Activated naive CD8-positive, alpha-beta T cell treated with anti-CD3 and anti-CD28 coated beads for 36 hours (primary cell): ENCODE data around the gene HSPG2. TPM values are rescaled to one million over a fixed set of nuclear protein-coding genes. Genes with fewer than 3 reads are reported as not detected.
A peak's percentile ranks its signal among the peaks of the same experiment; 100 is the strongest.
"Not testable (repeated sequence)": the region's sequence is repeated elsewhere in the genome, so short reads cannot be mapped to it uniquely, and the experiment has no call there.

Source experiments
- DNase-seq: peaks from one replicate; pipeline ENCODE4 v3.0.0; 2021
- H3K27ac Mint-ChIP-seq: one replicate; pipeline ENCODE4 v1.8.0; 2022; ENCODE audit warnings: mild to moderate bottlenecking, moderate library complexity, mixed read lengths
- H3K27me3 Mint-ChIP-seq: one replicate; pipeline ENCODE4 v1.8.0; 2022; ENCODE audit warnings: mild to moderate bottlenecking, mixed read lengths
- H3K36me3 Mint-ChIP-seq: one replicate; pipeline ENCODE4 v1.8.0; 2021; ENCODE audit warnings: mild to moderate bottlenecking, mixed read lengths
- H3K4me1 Mint-ChIP-seq: one replicate; pipeline ENCODE4 v1.8.0; 2021; ENCODE audit warnings: mixed read lengths
- H3K4me3 Mint-ChIP-seq: one replicate; pipeline ENCODE4 v1.8.0; 2022; ENCODE audit warnings: mild to moderate bottlenecking, moderate library complexity, mixed read lengths
- H3K9me3 Mint-ChIP-seq: one replicate; pipeline ENCODE4 v1.8.0; 2022; ENCODE audit warnings: mixed read lengths
- total RNA-seq, 2 experiments: library from RNA; stranded (reverse); gene quantifications; one replicate each; pipeline ENCODE4 v1.2.3, GENCODE V29; 2021

The HSPG2 gene
- total RNA-seq, 2 experiments from 2014 or later, result 11.0 to 11.6 TPM

DNA sequence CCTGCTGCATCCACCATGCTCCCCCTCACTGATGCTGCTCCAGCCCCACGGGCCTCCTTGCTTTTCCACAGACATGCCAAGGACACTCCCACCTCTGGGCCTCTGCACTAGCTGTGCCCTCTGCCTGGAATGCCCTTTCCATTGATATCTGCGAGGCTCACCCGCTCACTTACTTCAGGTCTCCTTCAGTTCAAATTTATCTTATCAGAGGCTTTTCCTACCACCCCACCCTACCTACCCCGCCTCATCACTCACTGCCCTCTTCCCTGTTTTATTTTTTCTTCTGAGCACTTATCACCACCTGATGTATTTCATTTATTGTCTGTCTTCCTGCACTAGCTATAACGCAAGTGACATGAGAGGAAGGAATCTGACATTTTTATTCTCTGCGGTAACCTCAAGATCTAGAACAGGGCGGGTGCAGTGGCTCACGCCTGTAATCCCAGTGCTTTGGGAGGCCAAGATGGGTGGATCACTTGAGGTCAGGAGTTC is 7.0 kb downstream of the HSPG2 start:
- Mint-ChIP-seq H3K27ac (no peak overlapping the region), H3K4me1 (peaks cover 5% of the 10 kb centered on the region), H3K27me3 (no peaks in the 10 kb centered on the region), H3K4me3 (no peak overlapping the region), H3K9me3 (no peaks in the 10 kb centered on the region), H3K36me3 (no peaks in the 10 kb centered on the region)
- DNase-seq, result no peak

DNA sequence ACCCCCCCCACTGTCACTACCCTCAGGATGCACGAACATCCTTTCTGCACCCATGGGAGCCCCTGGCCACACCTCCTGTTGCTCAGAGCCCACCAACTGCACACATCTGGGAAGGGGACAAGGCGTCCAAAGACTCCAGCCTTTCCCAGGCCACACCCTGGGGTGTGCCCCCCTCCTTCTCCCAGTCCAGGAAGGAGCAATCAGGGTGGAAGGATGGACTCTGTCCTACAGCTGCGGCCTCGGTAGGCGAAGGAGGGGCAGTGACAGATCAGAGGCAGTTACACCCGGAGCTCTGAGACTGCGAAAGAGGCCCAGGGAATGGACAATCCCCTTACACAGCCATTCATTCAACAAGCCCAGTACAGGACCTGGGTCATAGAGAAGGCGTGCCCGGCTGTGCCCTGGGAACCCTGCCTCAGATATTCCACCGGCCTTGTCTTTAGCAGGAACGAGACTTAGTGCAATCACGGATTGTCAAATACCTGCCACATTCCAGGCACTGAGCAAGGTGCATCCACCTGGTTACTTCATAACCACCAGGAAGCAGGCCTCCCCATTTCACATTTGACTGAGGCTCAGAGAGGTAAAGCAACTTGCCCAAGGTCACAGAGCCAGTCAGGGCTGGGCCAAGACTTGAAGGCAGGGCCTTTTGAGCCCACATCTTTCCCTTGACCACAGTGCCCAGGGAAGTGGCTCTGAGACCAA is 9.4 kb downstream of the HSPG2 start:
- Mint-ChIP-seq H3K9me3 (no peaks in the 10 kb centered on the region), H3K27me3 (no peaks in the 10 kb centered on the region), H3K4me3 (no peak overlapping the region), H3K36me3 (no peaks in the 10 kb centered on the region), H3K27ac (no peak overlapping the region), H3K4me1 (no peaks in the 10 kb centered on the region)
- DNase-seq, result no peak

DNA sequence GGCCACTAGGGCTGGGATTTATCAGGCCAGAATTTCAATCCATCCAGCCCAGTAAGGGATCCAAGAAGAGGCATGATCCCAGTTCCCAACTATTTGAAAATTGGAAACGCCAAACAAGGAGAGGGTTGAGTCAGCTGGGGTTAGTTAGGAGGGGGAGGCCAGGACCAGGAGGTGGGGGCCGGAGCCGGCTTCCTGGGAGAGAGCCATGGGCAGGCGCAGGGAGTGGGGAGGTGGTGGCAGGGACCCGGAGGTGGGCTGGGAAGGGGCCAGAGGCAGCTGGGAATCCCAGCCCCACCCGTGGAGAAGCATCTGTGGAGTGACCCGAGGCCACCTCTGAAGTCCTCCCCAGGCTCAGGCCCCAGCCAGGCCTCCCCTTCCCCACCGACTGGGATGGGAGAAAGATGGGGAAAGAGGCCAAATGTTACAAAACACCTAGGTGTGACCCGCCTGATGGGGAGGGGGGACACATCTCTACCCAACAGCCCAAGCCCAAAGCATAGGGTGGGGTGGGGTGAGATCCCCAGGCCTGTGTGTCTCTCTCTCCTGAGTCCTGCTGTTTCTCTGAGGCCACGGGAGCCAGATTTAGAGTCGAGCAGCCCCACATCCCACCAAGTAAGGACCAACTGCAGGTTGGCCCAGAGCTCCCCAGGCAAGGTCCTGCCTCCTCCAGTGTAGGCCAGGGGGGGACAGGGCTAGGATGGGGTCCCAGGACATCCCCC is 10.1 kb downstream of the HSPG2 start:
- no peaks in the 10 kb centered on the region for H3K36me3 Mint-ChIP-seq

DNA sequence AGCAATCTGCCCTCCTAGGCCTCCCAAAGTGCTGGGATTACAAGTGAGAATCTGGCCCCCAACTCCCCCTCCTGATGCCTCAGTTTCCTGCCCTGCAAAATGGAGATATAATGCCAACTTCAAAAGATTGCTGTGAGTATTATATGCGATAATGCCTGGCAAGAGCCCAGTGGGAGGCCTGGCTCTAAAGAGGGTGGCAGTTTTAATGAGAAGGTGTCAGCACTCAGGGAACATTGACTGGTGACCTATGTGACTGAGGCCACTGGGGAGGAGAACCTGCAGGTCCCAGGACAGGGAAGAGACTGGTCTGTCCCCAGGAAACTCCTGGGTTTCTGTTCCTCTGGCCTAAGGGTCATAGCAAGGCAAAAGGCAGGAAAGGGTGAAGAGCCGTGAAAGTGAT is 11.0 kb downstream of the HSPG2 start:
- H3K36me3 Mint-ChIP-seq, result no peaks in the 10 kb centered on the region
- H3K4me1 Mint-ChIP-seq, result no peaks in the 10 kb centered on the region
- no peaks in the 10 kb centered on the region for H3K9me3 Mint-ChIP-seq
- H3K4me3 Mint-ChIP-seq, result no peak overlapping the region
- H3K27ac Mint-ChIP-seq, result no peak overlapping the region
- DNase-seq, result no peak
- no peaks in the 10 kb centered on the region for H3K27me3 Mint-ChIP-seq

More for the DNA sequence above, 10.1 kb downstream of the HSPG2 start:
- Mint-ChIP-seq H3K4me3 (no peak overlapping the region), H3K27me3 (no peaks in the 10 kb centered on the region), H3K27ac (no peak overlapping the region), H3K9me3 (no peaks in the 10 kb centered on the region), H3K4me1 (no peaks in the 10 kb centered on the region)
- DNase-seq, result no peak

DNA sequence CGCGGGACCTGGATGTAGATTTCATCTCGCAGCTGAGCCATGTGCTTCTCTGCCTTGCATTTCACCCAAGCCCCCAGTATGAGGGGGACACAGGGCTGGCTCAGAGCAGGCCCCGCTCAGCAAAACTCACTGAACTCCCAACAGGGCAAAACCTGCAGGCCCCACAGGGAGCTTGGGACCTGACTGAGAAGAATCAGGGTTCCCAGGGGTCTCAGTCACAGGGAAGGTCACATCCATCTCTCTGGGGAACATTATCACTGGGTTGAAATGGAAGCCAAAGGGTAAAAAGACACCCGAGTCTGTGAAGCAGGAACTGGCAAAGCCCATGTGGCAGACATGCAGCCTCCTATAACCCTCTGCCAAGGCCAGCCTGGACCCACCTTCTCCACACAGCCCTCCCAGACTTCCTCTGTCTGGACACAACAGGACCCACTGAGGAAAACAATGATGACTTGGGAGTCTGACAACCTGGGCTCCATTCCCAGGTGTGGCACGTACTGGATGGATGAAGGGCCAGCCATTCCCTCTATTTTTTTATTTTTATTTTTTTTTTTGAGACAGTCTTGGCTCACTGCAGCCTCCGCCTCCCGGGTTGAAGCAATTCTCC is 11.7 kb downstream of the HSPG2 start:
- H3K27ac Mint-ChIP-seq, result no peak overlapping the region
- DNase-seq, result no peak
- no peaks in the 10 kb centered on the region for H3K36me3 Mint-ChIP-seq
- no peaks in the 10 kb centered on the region for H3K4me1 Mint-ChIP-seq
- no peaks in the 10 kb centered on the region for H3K27me3 Mint-ChIP-seq
- no peak overlapping the region for H3K4me3 Mint-ChIP-seq
- H3K9me3 Mint-ChIP-seq, result no peaks in the 10 kb centered on the region

DNA sequence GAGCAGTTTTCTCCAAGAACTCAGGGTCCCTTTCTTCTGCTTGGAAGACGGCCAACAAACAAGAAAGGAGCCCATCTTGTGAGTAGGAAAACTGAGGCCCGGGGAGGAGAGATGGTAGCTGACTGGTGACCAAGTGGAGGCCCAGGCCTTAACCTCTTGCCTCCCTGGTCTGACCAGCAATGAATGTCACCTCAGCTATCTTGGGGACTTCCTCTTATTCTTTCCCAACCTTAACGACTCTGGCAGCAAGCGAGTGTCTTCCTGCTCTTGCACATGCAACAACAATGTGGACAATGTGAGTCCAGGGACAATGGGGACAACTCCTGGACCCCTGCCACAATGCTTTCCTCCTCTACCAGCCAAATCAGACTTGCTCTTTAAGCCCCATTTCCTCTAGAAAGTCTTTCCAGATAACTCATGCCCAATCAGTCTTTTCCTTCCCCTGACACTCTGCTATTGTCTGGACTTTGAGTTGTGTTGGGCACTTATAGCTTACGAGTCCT is 12.6 kb downstream of the HSPG2 start:
- H3K9me3 Mint-ChIP-seq, result no peaks in the 10 kb centered on the region
- no peak overlapping the region for H3K27ac Mint-ChIP-seq
- H3K36me3 Mint-ChIP-seq, result no peaks in the 10 kb centered on the region
- no peak for DNase-seq
- no peak overlapping the region for H3K4me3 Mint-ChIP-seq
- no peaks in the 10 kb centered on the region for H3K27me3 Mint-ChIP-seq
- no peaks in the 10 kb centered on the region for H3K4me1 Mint-ChIP-seq

DNA sequence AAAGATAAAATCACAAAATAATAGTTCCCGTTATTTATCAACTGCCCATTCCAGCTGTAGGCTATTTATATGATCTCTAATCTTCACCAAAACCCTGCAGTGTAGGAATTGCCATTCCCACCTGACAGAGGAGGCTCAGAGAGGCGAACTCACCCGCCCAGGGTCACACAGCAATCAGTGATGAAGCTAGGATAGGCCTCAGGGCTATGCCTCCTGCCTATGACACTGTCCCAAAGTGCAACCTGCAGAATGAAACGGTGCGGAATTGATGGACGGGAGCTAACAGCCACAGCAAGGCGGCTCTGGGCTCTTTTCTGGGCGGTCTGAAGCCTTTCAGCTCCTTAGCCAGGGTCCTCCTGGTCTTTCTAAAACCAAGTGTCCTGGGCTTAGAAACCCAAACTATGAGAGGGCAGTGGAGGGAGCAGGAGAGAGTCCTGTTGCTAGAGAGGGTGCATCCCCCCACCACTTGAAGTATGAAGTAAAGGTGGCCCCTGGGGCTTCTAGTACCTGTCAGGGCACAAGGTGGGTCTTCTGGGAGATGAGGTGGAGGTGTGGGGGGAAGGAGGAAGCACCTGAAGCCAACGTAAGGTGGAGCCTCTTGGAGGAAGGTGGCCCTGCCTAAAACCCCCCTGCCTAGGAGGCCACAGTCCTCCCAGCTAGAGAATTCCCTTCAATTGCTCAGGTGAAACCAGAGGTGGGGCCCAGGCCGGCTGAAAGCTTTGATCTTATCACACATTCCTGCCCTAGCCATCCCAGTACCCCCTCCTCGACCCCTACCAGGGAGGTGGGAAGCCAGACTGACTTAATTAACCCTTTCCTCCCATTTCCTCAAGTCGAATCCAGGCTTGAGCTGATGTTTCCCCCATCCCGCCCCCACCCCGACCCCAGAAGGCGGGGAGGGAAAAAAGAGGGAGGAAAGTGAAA is 14.8 kb downstream of the HSPG2 start:
- H3K27ac Mint-ChIP-seq, result no peak overlapping the region
- H3K9me3 Mint-ChIP-seq, result no peaks in the 10 kb centered on the region
- no peaks in the 10 kb centered on the region for H3K4me1 Mint-ChIP-seq
- H3K36me3 Mint-ChIP-seq, result no peaks in the 10 kb centered on the region
- no peak overlapping the region for H3K4me3 Mint-ChIP-seq
- DNase-seq, result no peak
- no peaks in the 10 kb centered on the region for H3K27me3 Mint-ChIP-seq

DNA sequence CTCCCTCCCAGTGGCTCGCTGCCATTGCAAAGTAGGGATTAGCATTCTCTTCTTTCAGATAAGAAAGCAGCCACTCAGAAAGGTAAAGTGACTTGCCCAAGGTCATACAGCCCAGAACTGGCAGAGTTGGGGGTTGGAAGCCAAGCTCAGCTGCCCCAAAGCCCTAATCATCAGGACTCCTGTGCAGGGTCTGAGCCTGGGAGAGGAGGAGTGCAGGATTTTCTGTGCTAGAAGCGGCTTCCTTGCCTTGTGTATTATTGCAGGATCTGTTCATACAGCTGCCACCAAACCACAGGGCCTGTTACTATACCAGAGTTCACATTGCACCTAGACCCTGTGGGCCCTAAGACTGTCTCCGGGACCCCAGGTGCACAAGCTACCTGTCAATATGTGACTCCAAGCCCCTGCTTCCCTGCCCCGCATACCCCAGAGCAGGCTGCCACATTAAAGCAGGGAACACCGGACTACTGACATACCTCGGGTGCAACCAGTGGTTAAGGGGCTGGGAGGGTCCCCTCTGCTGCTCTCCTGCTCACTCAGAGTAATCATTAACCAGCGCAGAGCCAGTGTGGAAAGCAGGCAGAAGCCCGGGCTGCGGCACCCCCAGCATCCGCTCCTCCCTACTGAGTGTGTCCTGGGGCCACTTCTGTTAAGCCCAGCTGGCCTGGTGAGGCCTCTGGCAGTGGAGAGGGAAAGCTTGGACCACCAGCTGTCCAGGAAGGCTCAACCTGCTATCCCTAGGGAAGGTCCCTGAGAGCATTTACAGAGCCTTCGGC is 15.8 kb downstream of the HSPG2 start:
- H3K36me3 Mint-ChIP-seq, result no peaks in the 10 kb centered on the region
- H3K4me3 Mint-ChIP-seq, result no peak overlapping the region
- no peak overlapping the region for H3K27ac Mint-ChIP-seq
- H3K9me3 Mint-ChIP-seq, result no peaks in the 10 kb centered on the region
- no peaks in the 10 kb centered on the region for H3K27me3 Mint-ChIP-seq
- no peak for DNase-seq
- no peaks in the 10 kb centered on the region for H3K4me1 Mint-ChIP-seq

DNA sequence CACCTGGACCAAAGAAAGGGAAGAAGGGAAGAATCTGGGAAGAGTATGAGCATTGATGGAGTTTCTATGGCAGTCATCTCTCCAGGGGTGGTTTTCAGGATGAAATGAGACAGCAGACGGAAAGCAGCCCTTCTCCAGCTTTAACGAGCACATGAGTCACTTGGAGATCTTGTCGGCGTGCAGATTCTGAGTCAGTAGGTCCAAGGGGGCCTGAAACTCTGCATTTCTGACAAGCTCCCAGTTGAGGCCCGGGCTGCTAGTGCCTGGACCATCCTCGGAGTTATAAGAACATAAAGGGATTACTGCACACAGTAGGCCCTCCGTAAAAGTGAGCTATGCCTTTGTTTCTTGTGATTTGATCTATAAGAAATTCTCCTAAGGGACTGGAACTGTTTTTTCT is 17.6 kb downstream of the HSPG2 start:
- Mint-ChIP-seq H3K27ac (no peak overlapping the region), H3K4me1 (no peaks in the 10 kb centered on the region), H3K4me3 (no peak overlapping the region), H3K36me3 (no peaks in the 10 kb centered on the region), H3K27me3 (no peaks in the 10 kb centered on the region), H3K9me3 (no peaks in the 10 kb centered on the region)
- DNase-seq, result no peak

DNA sequence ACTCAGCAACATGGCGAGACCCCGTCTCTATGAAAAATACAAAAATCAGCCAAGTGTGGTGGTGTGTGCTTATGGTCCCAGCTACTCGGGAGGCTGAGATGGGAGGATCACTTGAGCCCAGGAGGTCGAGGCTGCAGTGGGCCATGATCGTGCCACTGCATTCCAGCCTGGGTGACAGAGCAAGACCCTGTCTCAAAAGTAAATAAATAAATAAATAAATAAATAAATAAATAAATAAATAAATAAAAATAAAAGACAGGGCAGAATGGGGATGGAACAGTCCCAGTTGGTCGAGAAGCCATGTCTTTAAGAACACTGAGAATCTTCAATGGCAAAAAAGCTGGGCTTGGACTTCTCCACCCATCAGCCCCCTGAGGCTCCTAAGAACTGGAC is 19.9 kb downstream of the HSPG2 start:
- H3K36me3 Mint-ChIP-seq, H3K4me3 Mint-ChIP-seq, H3K27ac Mint-ChIP-seq: not testable (repeated sequence)

DNA sequence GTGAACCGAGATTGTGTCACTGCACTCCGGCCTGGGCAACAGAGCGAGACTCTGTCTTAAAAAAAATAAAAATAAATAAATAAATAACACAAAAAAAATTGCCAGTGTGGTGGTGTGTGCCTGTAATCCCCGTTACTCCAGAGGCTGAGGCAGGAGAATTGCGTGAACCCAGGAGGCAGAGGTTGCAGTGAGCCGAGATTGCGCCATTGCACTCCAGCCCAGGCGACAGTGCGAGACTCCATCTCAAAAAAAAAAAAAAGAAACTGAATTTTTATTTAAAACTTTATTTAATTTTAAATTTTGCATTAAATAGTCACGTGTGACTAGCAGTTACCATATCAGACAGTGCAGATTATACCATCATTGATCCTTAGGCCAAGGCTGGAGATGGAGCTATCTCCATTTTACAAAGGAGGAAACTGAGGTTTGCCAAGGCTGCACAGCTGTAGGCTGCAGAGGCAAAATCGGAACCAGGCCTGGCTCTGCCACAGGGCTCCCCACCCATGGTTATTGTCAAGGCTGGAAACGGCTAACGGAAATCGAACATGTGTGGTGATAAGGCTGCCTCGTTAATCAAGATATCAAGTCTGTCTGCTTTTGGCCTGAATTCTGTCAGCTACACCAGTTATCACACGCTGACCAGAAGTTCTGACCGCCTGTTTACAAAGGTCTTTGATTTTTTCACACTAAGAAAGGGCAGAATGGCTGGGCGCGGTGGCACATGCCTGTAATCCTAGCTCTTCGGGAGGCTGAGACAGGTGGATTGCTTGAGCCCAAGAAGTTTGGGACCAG is 20.5 kb downstream of the HSPG2 start:
- no peaks in the 10 kb centered on the region for H3K9me3 Mint-ChIP-seq
- H3K4me1 Mint-ChIP-seq, result peaks cover 8% of the 10 kb centered on the region
- no peak overlapping the region for H3K27ac Mint-ChIP-seq
- H3K36me3 Mint-ChIP-seq, result no peaks in the 10 kb centered on the region
- DNase-seq, result no peak
- H3K27me3 Mint-ChIP-seq, result no peaks in the 10 kb centered on the region
- H3K4me3 Mint-ChIP-seq, result no peak overlapping the region

More for the DNA sequence above, 19.9 kb downstream of the HSPG2 start:
- not testable (repeated sequence) for DNase-seq, H3K27me3 Mint-ChIP-seq, H3K4me1 Mint-ChIP-seq, H3K9me3 Mint-ChIP-seq

DNA sequence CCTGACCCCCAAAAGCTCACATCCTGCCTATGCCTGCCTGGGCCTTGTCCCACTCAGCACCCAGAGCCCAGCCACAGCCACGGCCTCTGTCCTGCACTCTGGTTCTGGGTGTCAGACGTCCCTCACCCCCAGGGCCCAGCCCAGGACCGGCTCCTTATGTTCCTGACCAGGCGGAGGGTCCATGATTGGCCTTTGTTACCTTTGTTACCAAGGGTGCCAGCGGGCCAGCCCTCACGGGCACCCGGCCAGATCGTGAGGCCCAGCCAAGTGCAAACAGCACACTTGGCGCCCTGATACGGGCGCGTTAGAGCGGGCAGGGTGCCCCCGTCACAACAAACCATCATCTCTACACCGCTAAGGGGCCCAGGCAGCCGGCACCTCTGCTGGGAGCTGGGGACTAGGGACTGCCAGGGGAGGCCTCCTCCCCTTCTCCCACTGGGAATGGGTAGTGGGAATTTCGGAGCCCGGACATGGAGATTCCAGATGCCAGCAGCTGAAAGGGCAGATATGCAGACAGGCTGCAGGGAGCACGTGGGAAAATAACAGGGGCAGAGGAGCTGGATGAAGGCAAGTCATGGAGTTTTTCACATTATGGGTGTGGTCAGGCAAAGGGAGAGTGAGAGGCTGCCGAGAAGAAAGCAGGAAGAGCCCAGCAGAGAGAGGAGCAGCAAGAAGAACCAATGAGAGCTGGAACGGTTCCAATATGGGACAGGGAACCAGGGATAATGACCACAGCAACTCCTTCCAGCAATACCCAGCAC is 22.1 kb downstream of the HSPG2 start:
- Mint-ChIP-seq H3K27me3 (no peaks in the 10 kb centered on the region), H3K4me1 (peaks cover 14% of the 10 kb centered on the region), H3K4me3 (no peak overlapping the region), H3K27ac (no peak overlapping the region), H3K36me3 (no peaks in the 10 kb centered on the region), H3K9me3 (no peaks in the 10 kb centered on the region)
- no peak for DNase-seq

DNA sequence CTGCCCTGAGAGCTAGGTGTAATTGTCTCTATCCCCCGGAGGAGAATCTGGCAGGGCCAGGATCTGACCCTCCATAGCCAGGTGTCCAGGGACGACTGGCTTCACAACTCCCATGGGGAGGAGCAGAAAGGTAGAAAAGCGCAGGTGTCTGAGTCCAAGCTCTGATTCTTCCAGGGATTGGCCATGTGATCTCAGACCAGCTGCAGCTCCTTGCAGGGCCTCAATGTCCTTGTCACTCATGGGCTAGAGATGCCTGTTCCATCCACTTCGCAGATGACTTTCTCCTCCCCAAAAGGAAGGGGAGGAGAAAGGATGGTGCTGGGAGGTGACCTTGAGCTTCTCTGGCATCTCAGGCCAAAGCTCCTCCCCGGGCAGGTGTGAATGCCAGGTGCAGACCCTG is 22.7 kb downstream of the HSPG2 start:
- no peaks in the 10 kb centered on the region for H3K9me3 Mint-ChIP-seq
- H3K4me1 Mint-ChIP-seq, result peaks cover 20% of the 10 kb centered on the region
- H3K36me3 Mint-ChIP-seq, result no peaks in the 10 kb centered on the region
- no peak for DNase-seq
- H3K27me3 Mint-ChIP-seq, result no peaks in the 10 kb centered on the region
- no peak overlapping the region for H3K4me3 Mint-ChIP-seq
- H3K27ac Mint-ChIP-seq, result peak overlapping the region; percentile 73
